GM23338 (cell line): ENCODE results near the gene TFCP2. TPM values are rescaled to one million over a fixed set of nuclear protein-coding genes. Genes with fewer than 3 reads are reported as not detected.

Experiments
- ATAC-seq: fragments of 200-7000 bp; cut with Tn5 transposase; 3 replicates; pipeline ENCODE4 v1.9.1; 2020
- DNase-seq: peaks from one replicate; pipeline ENCODE4 v3.0.0-alpha.2; 2015; ENCODE audit warnings: low spot score
- H2AFZ ChIP-seq: fragments of 200-600 bp; sonication (generic); 2 replicates; pipeline ENCODE4 v1.8.0; 2016; ENCODE audit warnings: antibody characterized with exemption, mild to moderate bottlenecking, moderate library complexity
- H3F3A ChIP-seq: fragments of 200-600 bp; sonication (generic); replicated peaks from 2 replicates; pipeline ENCODE4 v1.8.0; 2017; ENCODE audit warnings: antibody characterized with exemption, mixed run types, low read depth
- H3K27ac ChIP-seq: fragments of 200-600 bp; sonication (generic); 2 replicates; pipeline ENCODE4 v1.6.1; 2016; ENCODE audit warnings: low read depth
- H3K27me3 ChIP-seq: fragments of 200-600 bp; sonication (generic); 2 replicates; pipeline ENCODE4 v1.8.0; 2016; ENCODE audit warnings: mild to moderate bottlenecking, mixed run types, moderate library complexity; ENCODE audit not compliant: insufficient read depth
- H3K36me3 ChIP-seq: fragments of 200-600 bp; sonication (generic); 2 replicates; pipeline ENCODE4 v1.8.0; 2016; ENCODE audit warnings: mild to moderate bottlenecking; ENCODE audit not compliant: insufficient read depth
- H3K4me1 ChIP-seq: fragments of 200-600 bp; sonication (generic); 2 replicates; pipeline ENCODE4 v1.8.0; 2016; ENCODE audit warnings: mild to moderate bottlenecking, moderate library complexity; ENCODE audit not compliant: insufficient read depth
- H3K4me2 ChIP-seq: fragments of 200-600 bp; sonication (generic); 2 replicates; pipeline ENCODE4 v1.7.1; 2017; ENCODE audit warnings: mixed run types
- H3K4me3 ChIP-seq: fragments of 200-600 bp; sonication (generic); 2 replicates; pipeline ENCODE4 v1.6.1; 2016; ENCODE audit warnings: mixed run types
- H3K79me2 ChIP-seq: fragments of 200-600 bp; sonication (generic); replicated peaks from 2 replicates; pipeline ENCODE4 v1.8.0; 2017; ENCODE audit warnings: mild to moderate bottlenecking; ENCODE audit not compliant: insufficient read depth
- H3K9me2 ChIP-seq: fragments of 200-600 bp; sonication (generic); 2 replicates; pipeline ENCODE4 v1.8.0; 2017; ENCODE audit not compliant: insufficient read depth
- H4K20me1 ChIP-seq: fragments of 200-600 bp; sonication (generic); replicated peaks from 2 replicates; pipeline ENCODE4 v1.8.0; 2017; ENCODE audit warnings: mild to moderate bottlenecking; ENCODE audit not compliant: insufficient read depth
- H3K27ac Mint-ChIP-seq: 2 replicates; pipeline ENCODE4 v1.8.0; 2020; ENCODE audit warnings: inconsistent platforms, mild to moderate bottlenecking, moderate library complexity, mixed read lengths
- H3K27me3 Mint-ChIP-seq: 3 replicates; pipeline ENCODE4 v1.8.0; 2022; ENCODE audit warnings: low read depth, mild to moderate bottlenecking, moderate library complexity, mixed read lengths, inconsistent platforms; ENCODE audit not compliant: insufficient read depth, poor library complexity
- H3K36me3 Mint-ChIP-seq: 3 replicates; pipeline ENCODE4 v1.8.0; 2021; ENCODE audit warnings: low read depth, mild to moderate bottlenecking, inconsistent platforms, moderate library complexity, mixed read lengths
- H3K4me1 Mint-ChIP-seq: 3 replicates; pipeline ENCODE4 v1.8.0; 2020; ENCODE audit warnings: mild to moderate bottlenecking, inconsistent platforms, mixed read lengths
- H3K4me3 Mint-ChIP-seq: 3 replicates; pipeline ENCODE4 v1.8.0; 2021; ENCODE audit warnings: moderate library complexity, mild to moderate bottlenecking, inconsistent platforms, mixed read lengths
- H3K9me3 Mint-ChIP-seq: 3 replicates; pipeline ENCODE4 v1.8.0; 2020; ENCODE audit warnings: moderate library complexity, mild to moderate bottlenecking, inconsistent platforms, mixed read lengths
- ETS1 ChIP-seq: IDR thresholded peaks from 2 replicates; pipeline ENCODE4 v1.6.1; 2016; ENCODE audit warnings: antibody characterized with exemption
- JUNB ChIP-seq: IDR thresholded peaks from one replicate; pipeline ENCODE4 v1.6.1; 2016; ENCODE audit warnings: antibody characterized with exemption; ENCODE audit not compliant: unreplicated experiment
- POLR2AphosphoS5 ChIP-seq: IDR thresholded peaks from 2 replicates; pipeline ENCODE4 v1.6.1; 2016; ENCODE audit warnings: antibody characterized with exemption, low read depth
- REST ChIP-seq: IDR thresholded peaks from one replicate; pipeline ENCODE4 v1.6.1; 2018; ENCODE audit warnings: antibody characterized with exemption; ENCODE audit not compliant: unreplicated experiment
- STAT1 ChIP-seq: IDR thresholded peaks from one replicate; pipeline ENCODE4 v1.6.1; 2016; ENCODE audit warnings: antibody characterized with exemption; ENCODE audit not compliant: unreplicated experiment
- ZNF331 ChIP-seq: fragments of 250-450 bp; sonication (Bioruptor Pico); IDR thresholded peaks from 2 replicates; pipeline ENCODE4 v1.5.0; 2020; ENCODE audit warnings: low read depth, mild to moderate bottlenecking, moderate library complexity
- polyA plus RNA-seq: library from polyadenylated mRNA; unstranded; fragments of >200 nt; fragmentation: Nextera tagmentation; extraction: Ambion mirVana; gene quantifications from 2 replicates; pipeline ENCODE4 v1.2.1, GENCODE V29; 2016
- total RNA-seq: library from RNA; depleted of rRNA; stranded (reverse); fragments of >200 nt; shearing (Covaris generic); gene quantifications from 2 replicates; pipeline ENCODE4 v1.2.3, GENCODE V29; 2014
- TF ChIP-seq, protein P1 (sequence below): fragments of 250-450 bp; sonication (Bioruptor Pico); IDR thresholded peaks from 2 replicates; pipeline ENCODE4 v1.5.0; 2020; ENCODE audit warnings: mild to moderate bottlenecking, moderate library complexity

The TFCP2 gene
- total and polyA plus RNA-seq, 2 experiments from 2014 or later = 15.2 to 30.5 TPM

- TF ChIP-seq, protein P1, sequence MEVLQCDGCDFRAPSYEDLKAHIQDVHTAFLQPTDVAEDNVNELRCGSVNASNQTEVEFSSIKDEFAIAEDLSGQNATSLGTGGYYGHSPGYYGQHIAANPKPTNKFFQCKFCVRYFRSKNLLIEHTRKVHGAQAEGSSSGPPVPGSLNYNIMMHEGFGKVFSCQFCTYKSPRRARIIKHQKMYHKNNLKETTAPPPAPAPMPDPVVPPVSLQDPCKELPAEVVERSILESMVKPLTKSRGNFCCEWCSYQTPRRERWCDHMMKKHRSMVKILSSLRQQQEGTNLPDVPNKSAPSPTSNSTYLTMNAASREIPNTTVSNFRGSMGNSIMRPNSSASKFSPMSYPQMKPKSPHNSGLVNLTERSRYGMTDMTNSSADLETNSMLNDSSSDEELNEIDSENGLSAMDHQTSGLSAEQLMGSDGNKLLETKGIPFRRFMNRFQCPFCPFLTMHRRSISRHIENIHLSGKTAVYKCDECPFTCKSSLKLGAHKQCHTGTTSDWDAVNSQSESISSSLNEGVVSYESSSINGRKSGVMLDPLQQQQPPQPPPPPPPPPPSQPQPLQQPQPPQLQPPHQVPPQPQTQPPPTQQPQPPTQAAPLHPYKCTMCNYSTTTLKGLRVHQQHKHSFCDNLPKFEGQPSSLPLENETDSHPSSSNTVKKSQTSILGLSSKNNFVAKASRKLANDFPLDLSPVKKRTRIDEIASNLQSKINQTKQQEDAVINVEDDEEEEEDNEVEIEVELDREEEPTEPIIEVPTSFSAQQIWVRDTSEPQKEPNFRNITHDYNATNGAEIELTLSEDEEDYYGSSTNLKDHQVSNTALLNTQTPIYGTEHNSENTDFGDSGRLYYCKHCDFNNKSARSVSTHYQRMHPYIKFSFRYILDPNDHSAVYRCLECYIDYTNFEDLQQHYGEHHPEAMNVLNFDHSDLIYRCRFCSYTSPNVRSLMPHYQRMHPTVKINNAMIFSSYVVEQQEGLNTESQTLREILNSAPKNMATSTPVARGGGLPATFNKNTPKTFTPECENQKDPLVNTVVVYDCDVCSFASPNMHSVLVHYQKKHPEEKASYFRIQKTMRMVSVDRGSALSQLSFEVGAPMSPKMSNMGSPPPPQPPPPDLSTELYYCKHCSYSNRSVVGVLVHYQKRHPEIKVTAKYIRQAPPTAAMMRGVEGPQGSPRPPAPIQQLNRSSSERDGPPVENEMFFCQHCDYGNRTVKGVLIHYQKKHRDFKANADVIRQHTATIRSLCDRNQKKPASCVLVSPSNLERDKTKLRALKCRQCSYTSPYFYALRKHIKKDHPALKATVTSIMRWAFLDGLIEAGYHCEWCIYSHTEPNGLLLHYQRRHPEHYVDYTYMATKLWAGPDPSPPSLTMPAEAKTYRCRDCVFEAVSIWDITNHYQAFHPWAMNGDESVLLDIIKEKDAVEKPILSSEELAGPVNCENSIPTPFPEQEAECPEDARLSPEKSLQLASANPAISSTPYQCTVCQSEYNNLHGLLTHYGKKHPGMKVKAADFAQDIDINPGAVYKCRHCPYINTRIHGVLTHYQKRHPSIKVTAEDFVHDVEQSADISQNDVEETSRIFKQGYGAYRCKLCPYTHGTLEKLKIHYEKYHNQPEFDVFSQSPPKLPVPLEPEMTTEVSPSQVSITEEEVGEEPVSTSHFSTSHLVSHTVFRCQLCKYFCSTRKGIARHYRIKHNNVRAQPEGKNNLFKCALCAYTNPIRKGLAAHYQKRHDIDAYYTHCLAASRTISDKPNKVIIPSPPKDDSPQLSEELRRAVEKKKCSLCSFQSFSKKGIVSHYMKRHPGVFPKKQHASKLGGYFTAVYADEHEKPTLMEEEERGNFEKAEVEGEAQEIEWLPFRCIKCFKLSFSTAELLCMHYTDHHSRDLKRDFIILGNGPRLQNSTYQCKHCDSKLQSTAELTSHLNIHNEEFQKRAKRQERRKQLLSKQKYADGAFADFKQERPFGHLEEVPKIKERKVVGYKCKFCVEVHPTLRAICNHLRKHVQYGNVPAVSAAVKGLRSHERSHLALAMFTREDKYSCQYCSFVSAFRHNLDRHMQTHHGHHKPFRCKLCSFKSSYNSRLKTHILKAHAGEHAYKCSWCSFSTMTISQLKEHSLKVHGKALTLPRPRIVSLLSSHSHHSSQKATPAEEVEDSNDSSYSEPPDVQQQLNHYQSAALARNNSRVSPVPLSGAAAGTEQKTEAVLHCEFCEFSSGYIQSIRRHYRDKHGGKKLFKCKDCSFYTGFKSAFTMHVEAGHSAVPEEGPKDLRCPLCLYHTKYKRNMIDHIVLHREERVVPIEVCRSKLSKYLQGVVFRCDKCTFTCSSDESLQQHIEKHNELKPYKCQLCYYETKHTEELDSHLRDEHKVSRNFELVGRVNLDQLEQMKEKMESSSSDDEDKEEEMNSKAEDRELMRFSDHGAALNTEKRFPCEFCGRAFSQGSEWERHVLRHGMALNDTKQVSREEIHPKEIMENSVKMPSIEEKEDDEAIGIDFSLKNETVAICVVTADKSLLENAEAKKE (CRISPR knock-in tag) = no peak
- no peak for TF ChIP-seq JUNB
- TF ChIP-seq POLR2AphosphoS5 = no peak
These were observed 96.6 kb downstream of the TFCP2 start (continued) for GRCh38 chr12:51076236-51076930.

DNA sequence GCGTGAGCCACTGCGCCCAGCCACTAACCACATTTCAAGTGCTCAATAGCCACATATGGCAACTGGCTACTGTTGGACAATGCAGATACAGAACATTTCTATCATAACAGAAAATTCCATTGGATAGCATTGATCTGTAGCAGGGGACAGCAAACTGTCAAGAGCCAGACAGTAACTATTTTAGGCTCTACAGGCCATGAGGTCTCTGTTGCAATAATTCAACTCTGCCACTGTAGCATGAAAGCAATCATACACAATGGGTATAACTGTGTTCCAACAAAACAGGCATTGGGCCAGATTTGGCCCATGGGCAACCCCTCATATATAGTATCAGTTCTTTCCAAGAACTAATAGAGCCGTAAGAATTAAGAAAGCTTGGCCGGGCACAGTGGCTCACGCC is 97.5 kb downstream of the TFCP2 start:
- TF ChIP-seq ETS1 (no peak), STAT1 (no peak), REST (no peak), ZNF331 (CRISPR knock-in tag) (no peak), JUNB (no peak)
- Histone ChIP-seq H3F3A (no peaks in the 10 kb centered on the region), H2AFZ (no peak overlapping the region), H3K4me1 (no peaks in the 10 kb centered on the region), H3K4me3 (no peak overlapping the region), H3K9me2 (no peaks in the 10 kb centered on the region), H3K27ac (no peak overlapping the region), H3K4me2 (no peak overlapping the region), H3K36me3 (peaks cover 13% of the 10 kb centered on the region; the same call in 1 of the 2 replicates), H4K20me1 (peaks cover 15% of the 10 kb centered on the region), H3K79me2 (peaks cover 51% of the 10 kb centered on the region), H3K27me3 (no peaks in the 10 kb centered on the region)
- DNase-seq (no peak), ATAC-seq (no peak)
- no peaks in the 10 kb centered on the region for H3K9me3 Mint-ChIP-seq
- peaks cover 7% of the 10 kb centered on the region for H3K27me3 Mint-ChIP-seq
- H3K36me3 Mint-ChIP-seq = peaks cover 38% of the 10 kb centered on the region
- peaks cover 3% of the 10 kb centered on the region; the same call in 1 of the 3 replicates for H3K4me1 Mint-ChIP-seq
- no peak overlapping the region for H3K4me3 Mint-ChIP-seq
- no peak overlapping the region for H3K27ac Mint-ChIP-seq
